HG03139 (cell line): Measurements from ENCODE around the gene GOLGB1.
"Not testable (repeated sequence)": the region's sequence is repeated elsewhere in the genome, so short reads cannot be mapped to it uniquely, and the experiment has no call there.

Experiments used
- ATAC-seq: cut with Tn5 transposase; IDR thresholded peaks from one replicate; pipeline ENCODE4 v1.9.1; 2021; ENCODE audit not compliant: unreplicated experiment

GOLGB1 gene

GRCh38 chr3:121690777-121691405, 58.6 kb downstream of the GOLGB1 start:
- ATAC-seq: no peak

- not testable (repeated sequence) for ATAC-seq
Observed at GRCh38 chr3:121688747-121689146, 60.8 kb downstream of the GOLGB1 start.

- no peak for ATAC-seq
Observed at GRCh38 chr3:121681792-121682191, 67.7 kb downstream of the GOLGB1 start.

GRCh38 chr3:121677141-121677540, 72.4 kb downstream of the GOLGB1 start:
- ATAC-seq: no peak

- ATAC-seq: no peak
Observed at GRCh38 chr3:121670676-121671075, 78.9 kb downstream of the GOLGB1 start.

- ATAC-seq: no peak
Observed at GRCh38 chr3:121667333-121667732, 82.2 kb downstream of the GOLGB1 start.

GRCh38 chr3:121665488-121665887, 84.1 kb downstream of the GOLGB1 start:
- no peak for ATAC-seq

- no peak for ATAC-seq
Observed at GRCh38 chr3:121663171-121663847, 86.2 kb downstream of the GOLGB1 start.

GRCh38 chr3:121662742-121663141, 86.8 kb downstream of the GOLGB1 start:
- no peak for ATAC-seq

GRCh38 chr3:121661376-121661775, 88.2 kb downstream of the GOLGB1 start:
- no peak for ATAC-seq

GRCh38 chr3:121660356-121661171, 89.0 kb downstream of the GOLGB1 start, which contains the start of gene HCLS1:
Gene HCLS1 (minus strand): TSS chr3:121660903. CDS start chr3:121658347, 2,556 bp downstream.
- ATAC-seq: peak; percentile 75

- no peak for ATAC-seq
Observed at GRCh38 chr3:121659586-121659985, 90.0 kb downstream of the GOLGB1 start.

- no peak for ATAC-seq
Observed at GRCh38 chr3:121658716-121659435, 90.7 kb downstream of the GOLGB1 start.

- peak; percentile 45 for ATAC-seq
Observed at GRCh38 chr3:121654493-121655385, 94.8 kb downstream of the GOLGB1 start.

- ATAC-seq: no peak
Observed at GRCh38 chr3:121651684-121652083, 97.9 kb downstream of the GOLGB1 start.

- no peak for ATAC-seq
Observed at GRCh38 chr3:121649645-121650044, 99.9 kb downstream of the GOLGB1 start.

- ATAC-seq: no peak
Observed at GRCh38 chr3:121648219-121648958, 101.2 kb downstream of the GOLGB1 start.

GRCh38 chr3:121645054-121645453, 104.5 kb downstream of the GOLGB1 start:
- ATAC-seq: no peak

GRCh38 chr3:121642601-121643314, 106.8 kb downstream of the GOLGB1 start:
- no peak for ATAC-seq
